Measurements from ENCODE around the gene CTCF. TPM values are rescaled to one million over a fixed set of nuclear protein-coding genes. Genes with fewer than 3 reads are reported as not detected.

CTCF gene
- total RNA-seq, 2 experiments from 2014 or later = 43.8 to 46.4 TPM

- ATAC-seq (ENCODE audit: poor library complexity) (no peak), DNase-seq (no peak)
- peaks cover 31% of the 10 kb centered on the region for H3K4me1 ChIP-seq (ENCODE audit: insufficient read depth, low read length)
- no peaks in the 10 kb centered on the region for H3K27me3 ChIP-seq (ENCODE audit: control insufficient read depth in 1 of 2, insufficient read depth in 2 of 2, low read length in 2 of 2)
- Mint-ChIP-seq H3K9me3 (no peaks in the 10 kb centered on the region), H3K27me3 (no peaks in the 10 kb centered on the region), H3K36me3 (ENCODE audit: low read depth) (peaks cover 65% of the 10 kb centered on the region), H3K4me1 (ENCODE audit: low read depth) (peaks cover 12% of the 10 kb centered on the region), H3K4me3 (peak overlapping the region; percentile 66), H3K27ac (peak overlapping the region; percentile 71)
- H3K27ac ChIP-seq (ENCODE audit: low read depth in 1 of 2, low read length in 2 of 2) = no peak overlapping the region
- intact Hi-C loops (cut with DNase I, micrococcal nuclease) = no loop called here
- ChIA-PET CTCF (interaction anchor here (0.6 kb wide), 1 partner anchor 28 kb away, joined by 3 read pairs; no protein-coding TSS in a partner anchor), POLR2A (no interaction called here)
- TF ChIP-seq, protein P1, sequence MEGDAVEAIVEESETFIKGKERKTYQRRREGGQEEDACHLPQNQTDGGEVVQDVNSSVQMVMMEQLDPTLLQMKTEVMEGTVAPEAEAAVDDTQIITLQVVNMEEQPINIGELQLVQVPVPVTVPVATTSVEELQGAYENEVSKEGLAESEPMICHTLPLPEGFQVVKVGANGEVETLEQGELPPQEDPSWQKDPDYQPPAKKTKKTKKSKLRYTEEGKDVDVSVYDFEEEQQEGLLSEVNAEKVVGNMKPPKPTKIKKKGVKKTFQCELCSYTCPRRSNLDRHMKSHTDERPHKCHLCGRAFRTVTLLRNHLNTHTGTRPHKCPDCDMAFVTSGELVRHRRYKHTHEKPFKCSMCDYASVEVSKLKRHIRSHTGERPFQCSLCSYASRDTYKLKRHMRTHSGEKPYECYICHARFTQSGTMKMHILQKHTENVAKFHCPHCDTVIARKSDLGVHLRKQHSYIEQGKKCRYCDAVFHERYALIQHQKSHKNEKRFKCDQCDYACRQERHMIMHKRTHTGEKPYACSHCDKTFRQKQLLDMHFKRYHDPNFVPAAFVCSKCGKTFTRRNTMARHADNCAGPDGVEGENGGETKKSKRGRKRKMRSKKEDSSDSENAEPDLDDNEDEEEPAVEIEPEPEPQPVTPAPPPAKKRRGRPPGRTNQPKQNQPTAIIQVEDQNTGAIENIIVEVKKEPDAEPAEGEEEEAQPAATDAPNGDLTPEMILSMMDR (IDR thresholded peaks at IDR 0.05) = no peak
- no peaks in the 10 kb centered on the region for H3K9me3 ChIP-seq (ENCODE audit: control insufficient read depth in 1 of 2, insufficient read depth in 1 of 2, low read length in 2 of 2)
- no peak overlapping the region for H3K4me3 ChIP-seq (ENCODE audit: low read length)
- peaks cover 75% of the 10 kb centered on the region for H3K36me3 ChIP-seq (ENCODE audit: insufficient read depth, low read length)
Measured at GRCh38 chr16:67650023-67650422, 87.7 kb downstream of the CTCF start.

GRCh38 chr16:67651039-67651438 is 88.7 kb downstream of the CTCF start:
- no peaks in the 10 kb centered on the region for H3K9me3 Mint-ChIP-seq
- no peak overlapping the region for H3K4me3 Mint-ChIP-seq
- intact Hi-C loops (cut with DNase I, micrococcal nuclease) = no loop called here
- H3K27ac ChIP-seq (ENCODE audit: low read depth in 1 of 2, low read length in 2 of 2) = no peak overlapping the region
- H3K4me3 ChIP-seq (ENCODE audit: low read length) = no peak overlapping the region
- no peaks in the 10 kb centered on the region for H3K27me3 ChIP-seq (ENCODE audit: control insufficient read depth in 1 of 2, insufficient read depth in 2 of 2, low read length in 2 of 2)
- no peaks in the 10 kb centered on the region for H3K27me3 Mint-ChIP-seq
- no peaks in the 10 kb centered on the region for H3K9me3 ChIP-seq (ENCODE audit: control insufficient read depth in 1 of 2, insufficient read depth in 1 of 2, low read length in 2 of 2)
- TF ChIP-seq, protein P1 (IDR thresholded peaks at IDR 0.05) = no peak
- ATAC-seq (ENCODE audit: poor library complexity) (no peak), DNase-seq (no peak)
- POLR2A ChIA-PET = interaction anchor here (0.7 kb wide), 1 partner anchor 104 kb away, joined by 3 read pairs; no protein-coding TSS in a partner anchor
- H3K4me1 ChIP-seq (ENCODE audit: insufficient read depth, low read length) = peaks cover 21% of the 10 kb centered on the region
- H3K36me3 ChIP-seq (ENCODE audit: insufficient read depth, low read length) = peaks cover 85% of the 10 kb centered on the region
- CTCF ChIA-PET = no interaction called here
- peak overlapping the region; percentile 71 for H3K27ac Mint-ChIP-seq
- peaks cover 70% of the 10 kb centered on the region for H3K36me3 Mint-ChIP-seq (ENCODE audit: low read depth)
- H3K4me1 Mint-ChIP-seq (ENCODE audit: low read depth) = peaks cover 12% of the 10 kb centered on the region

DNA sequence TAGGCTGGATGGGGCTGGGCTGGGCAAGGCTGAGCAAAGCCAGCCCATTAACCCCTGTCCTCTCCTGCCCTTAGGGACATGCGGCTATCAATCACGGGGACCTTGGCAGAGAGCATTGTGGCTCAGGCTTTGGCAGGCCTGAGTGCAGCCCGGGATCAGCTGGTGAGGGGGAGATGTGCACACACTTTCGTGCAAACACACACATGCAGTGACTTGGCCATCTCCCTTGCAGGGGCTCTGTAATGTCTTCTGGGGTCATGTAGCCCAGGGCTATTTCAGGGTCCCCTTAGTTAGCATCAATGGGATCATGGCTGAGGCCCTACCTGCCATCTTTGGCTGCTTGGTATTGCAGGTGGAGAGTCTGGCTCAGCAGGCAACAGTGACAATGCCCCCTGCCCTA is 89.5 kb downstream of the CTCF start:
- Mint-ChIP-seq H3K9me3 (no peaks in the 10 kb centered on the region), H3K27me3 (no peaks in the 10 kb centered on the region), H3K36me3 (ENCODE audit: low read depth) (peaks cover 68% of the 10 kb centered on the region), H3K4me3 (no peak overlapping the region), H3K4me1 (ENCODE audit: low read depth) (peaks cover 12% of the 10 kb centered on the region), H3K27ac (no peak overlapping the region)
- Histone ChIP-seq H3K27ac (ENCODE audit: low read depth in 1 of 2, low read length in 2 of 2) (no peak overlapping the region), H3K36me3 (ENCODE audit: insufficient read depth, low read length) (peaks cover 84% of the 10 kb centered on the region), H3K4me1 (ENCODE audit: insufficient read depth, low read length) (peaks cover 13% of the 10 kb centered on the region), H3K27me3 (ENCODE audit: control insufficient read depth in 1 of 2, insufficient read depth in 2 of 2, low read length in 2 of 2) (no peaks in the 10 kb centered on the region), H3K4me3 (ENCODE audit: low read length) (no peak overlapping the region), H3K9me3 (ENCODE audit: control insufficient read depth in 1 of 2, insufficient read depth in 1 of 2, low read length in 2 of 2) (no peaks in the 10 kb centered on the region)
- ATAC-seq (ENCODE audit: poor library complexity) = no peak
- TF ChIP-seq, protein P1 (IDR thresholded peaks at IDR 0.05) = no peak
- ChIA-PET POLR2A (no interaction called here), CTCF (no interaction called here)
- intact Hi-C loops (cut with DNase I, micrococcal nuclease) = no loop called here
- no peak for DNase-seq

Measured in CD4-positive, alpha-beta T cell (primary cell).